K562 (cell line): ENCODE data around the gene GPR26. TPM values are rescaled to one million over a fixed set of nuclear protein-coding genes. Genes with fewer than 3 reads are reported as not detected.

Experiments
- ATAC-seq: fragments of 200-7000 bp; cut with Tn5 transposase; 3 replicates; pipeline ENCODE4 v1.9.1; 2020; ENCODE audit warnings: moderate library complexity
- BruUV-seq: library from RNA; stranded (reverse); fragments of 400-500 nt; replicated peaks from 2 replicates; lab custom pipeline; 2021; lab: Mats Ljungman, UMichigan
- CTCF ChIA-PET: fragments of 300-600 bp; formaldehyde crosslinking; extraction: SDS; loops from one replicate; lab custom pipeline; 2021; ENCODE audit warnings: low intra/inter-chr PET ratio; lab: Yijun Ruan, JAX
- POLR2A ChIA-PET: fragments of 300-600, 350-650 bp; sonication (Branson Sonifier 250); formaldehyde crosslinking; extraction: SDS; loops from one replicate; lab custom pipeline; 2021; ENCODE audit warnings: antibody characterized with exemption, inconsistent platforms; lab: Yijun Ruan, JAX
- DNase-seq, 4 experiments: peaks; one replicate each; pipeline versions ENCODE4 v3.0.0 to v3.0.0-alpha.2; 2011 to 2018; ENCODE audit warnings: low spot score in 3 of 4, mixed read lengths in 3 of 4; ENCODE audit errors: extremely low read depth in 1 of 4
- FAIRE-seq: peaks from 2 replicates; lab custom pipeline; 2011; peaks lifted over from hg19 to GRCh38; lab: Jason Lieb, UNC
- H2AFZ ChIP-seq: 2 replicates; pipeline ENCODE4 v1.6.0; 2011; ENCODE audit warnings: low read depth, low read length, control low read depth, inconsistent platforms
- H3K27ac ChIP-seq: fragments of 200-600 bp; 3 replicates; pipeline ENCODE4 v1.8.0; 2011; ENCODE audit warnings: low read depth, mild to moderate bottlenecking, control low read depth, inconsistent platforms, low read length, moderate library complexity, mixed read lengths; ENCODE audit errors: extremely low read depth
- H3K27me3 ChIP-seq, 2 experiments: fragments of 300-600 bp in 1 of 2; 2 replicates in 1 of 2; 3 replicates in 1 of 2; pipeline versions ENCODE4 v1.6.0 to v1.8.0; 2011; ENCODE audit warnings: inconsistent platforms in 2 of 2, low read length in 2 of 2, mild to moderate bottlenecking in 1 of 2, mixed read lengths in 1 of 2, moderate library complexity in 1 of 2; ENCODE audit not compliant: control insufficient read depth in 2 of 2, insufficient read depth in 2 of 2
- H3K36me3 ChIP-seq: fragments of 300-600 bp; 3 replicates; pipeline ENCODE4 v1.8.0; 2011; ENCODE audit warnings: mild to moderate bottlenecking, low read length, inconsistent platforms; ENCODE audit not compliant: control insufficient read depth, insufficient read depth
- H3K4me1 ChIP-seq, 2 experiments: fragments of 200-600 bp in 1 of 2; replicated peaks in 1 of 2; 2 replicates in 1 of 2; 3 replicates in 1 of 2; pipeline versions ENCODE4 v1.5.1 to v1.8.0; 2011; ENCODE audit warnings: inconsistent platforms in 2 of 2, low read length in 2 of 2, mild to moderate bottlenecking in 1 of 2, mixed read lengths in 1 of 2, moderate library complexity in 1 of 2; ENCODE audit not compliant: control insufficient read depth in 2 of 2, insufficient read depth in 2 of 2
- H3K4me2 ChIP-seq: 2 replicates; pipeline ENCODE4 v1.6.1; 2011; ENCODE audit warnings: low read length, control low read depth, inconsistent platforms, mixed read lengths; ENCODE audit not compliant: insufficient read depth
- H3K4me3 ChIP-seq: fragments of 200-600 bp; sonication (generic), shearing (Covaris generic); 2 replicates; pipeline ENCODE4 v1.5.1; 2016; ENCODE audit warnings: control low read depth, inconsistent platforms
- H3K79me2 ChIP-seq: fragments of 200-600 bp; 3 replicates; pipeline ENCODE4 v1.8.0; 2011; ENCODE audit warnings: low read length, inconsistent platforms; ENCODE audit not compliant: control insufficient read depth, insufficient read depth
- H3K9ac ChIP-seq, 2 experiments: 2 replicates each; pipeline versions ENCODE4 v1.6.0 to v1.6.1; 2011; ENCODE audit warnings: low read depth in 2 of 2, low read length in 2 of 2, control low read depth in 1 of 2, inconsistent platforms in 1 of 2, mild to moderate bottlenecking in 1 of 2, mixed read lengths in 1 of 2; ENCODE audit not compliant: insufficient read depth in 1 of 2
- H3K9me1 ChIP-seq: one replicate; pipeline ENCODE4 v1.6.0; 2011; ENCODE audit warnings: inconsistent platforms, mild to moderate bottlenecking, low read length, moderate library complexity; ENCODE audit not compliant: control insufficient read depth, insufficient read depth
- H3K9me3 ChIP-seq: replicated peaks from 2 replicates; pipeline ENCODE4 v1.5.1; 2011; ENCODE audit warnings: low read depth, low read length, inconsistent platforms; ENCODE audit not compliant: control insufficient read depth, insufficient read depth
- H4K20me1 ChIP-seq: replicated peaks from 2 replicates; pipeline ENCODE4 v1.6.1; 2011; ENCODE audit warnings: low read length, inconsistent platforms, mixed read lengths; ENCODE audit not compliant: control insufficient read depth, insufficient read depth
- ATF6 ChIP-seq: sonication (generic); formaldehyde crosslinking; IDR thresholded peaks from 2 replicates; pipeline ENCODE4 v1.4.0; 2020; ENCODE audit warnings: mild to moderate bottlenecking, missing genetic modification reagents
- CBFA2T2 ChIP-seq: fragments of 450-650 bp; conservative IDR thresholded peaks from 2 replicates; pipeline ENCODE4 v1.6.1; 2017; ENCODE audit warnings: mild to moderate bottlenecking
- E2F1 ChIP-seq: sonication (generic); formaldehyde crosslinking; IDR thresholded peaks from 2 replicates; pipeline ENCODE4 v1.8.1; 2023; ENCODE audit warnings: mild to moderate bottlenecking, missing genetic modification reagents, moderate library complexity
- ETS2 ChIP-seq: IDR thresholded peaks from 2 replicates; pipeline ENCODE4 v1.6.1; 2016; ENCODE audit warnings: borderline replicate concordance, missing genetic modification characterization, mild to moderate bottlenecking, moderate library complexity, missing compliant biosample characterization; ENCODE audit not compliant: poor library complexity, severe bottlenecking
- MXI1 ChIP-seq: IDR thresholded peaks from 2 replicates; pipeline ENCODE4 v1.6.1; 2011; ENCODE audit warnings: low read depth, mild to moderate bottlenecking, improper control_type of control experiment, low read length
- NFE2 ChIP-seq: IDR thresholded peaks from 2 replicates; pipeline ENCODE4 v1.6.1; 2014; ENCODE audit warnings: antibody characterized with exemption, low read depth
- SIN3B ChIP-seq: fragments of 450-650 bp; IDR thresholded peaks from 2 replicates; pipeline ENCODE4 v1.6.1; 2017; ENCODE audit warnings: low read depth, mild to moderate bottlenecking, moderate library complexity
- TOE1 ChIP-seq, 2 experiments: fragments of 450-650 bp in 1 of 2; sonication (generic) in 1 of 2; formaldehyde crosslinking in 1 of 2; IDR thresholded peaks; 2 replicates each; pipeline versions ENCODE4 v1.7.1 to v1.8.0; 2016 to 2022; ENCODE audit warnings: borderline replicate concordance in 2 of 2, mild to moderate bottlenecking in 2 of 2, antibody characterized with exemption in 1 of 2, inconsistent platforms in 1 of 2, low read depth in 1 of 2, missing genetic modification reagents in 1 of 2, moderate library complexity in 1 of 2
- TRIM24 ChIP-seq, 2 experiments: fragments of 450-650 bp; IDR thresholded peaks; 2 replicates each; pipeline ENCODE4 v1.6.1; 2016
- UBTF ChIP-seq, 2 experiments: IDR thresholded peaks; 2 replicates each; pipeline ENCODE4 v1.6.1; 2012; ENCODE audit warnings: improper control_type of control experiment in 2 of 2, low read depth in 2 of 2, low read length in 2 of 2, borderline replicate concordance in 1 of 2
- ZBTB17 ChIP-seq: fragments of 450-650 bp; formaldehyde crosslinking; IDR thresholded peaks from 2 replicates; pipeline ENCODE4 v1.4.0; 2020; ENCODE audit warnings: mild to moderate bottlenecking
- ZFP36 ChIP-seq: fragments of 150-350 bp; IDR thresholded peaks from 2 replicates; pipeline ENCODE4 v1.6.1; 2018; ENCODE audit warnings: low read length, low read depth; ENCODE audit not compliant: partially characterized antibody
- ZNF184 ChIP-seq: sonication (generic); formaldehyde crosslinking; IDR thresholded peaks from 2 replicates; pipeline ENCODE4 v1.5.0; 2020; ENCODE audit warnings: missing genetic modification reagents
- ZNF263 ChIP-seq: sonication (generic); formaldehyde crosslinking; IDR thresholded peaks from 2 replicates; pipeline ENCODE4 v1.8.0; 2022; ENCODE audit warnings: mild to moderate bottlenecking, missing genetic modification reagents, borderline replicate concordance
- WGBS: fragments of 100-300 bp; shearing (Covaris generic); methylation state at CpG from one replicate; pipeline ENCODE4 v1.1.6; 2016; ENCODE audit warnings: low coverage, mixed read lengths; ENCODE audit not compliant: insufficient coverage; ENCODE audit errors: missing lambda C conversion rate; 5-methylcytosine and 5-hydroxymethylcytosine counted together
- in situ Hi-C: fragments of 300-500 bp; cut with MboI; formaldehyde crosslinking; loops from 4 replicates; pipeline ENCODE4 v1.15.0; 2018; ENCODE audit warnings: inconsistent platforms, mixed read lengths
- intact Hi-C: fragments of 100-400 bp; cut with micrococcal nuclease; formaldehyde crosslinking; loops from 2 replicates; pipeline ENCODE4 v1.14.2; 2022
- polyA plus RNA-seq, 8 experiments: library from polyadenylated mRNA; depleted of rRNA in 4 of 8; stranded (reverse) in 5 of 8; unstranded in 3 of 8; fragments of >200 nt; fragmentation: Nextera tagmentation in 2 of 8; fragmentation: Illumina TruSeq in 1 of 8; extraction: Ambion mirVana in 2 of 8; extraction: Trizol in 1 of 8; gene quantifications; 2 replicates each; pipeline versions ENCODE4 v1.2.1 to v1.2.3, GENCODE V29; 2011 to 2014; ENCODE audit warnings: inconsistent platforms in 1 of 8, missing spikeins in 1 of 8
- total RNA-seq, 7 experiments: library from RNA; depleted of rRNA in 6 of 7; stranded (reverse); fragments of >200 nt in 6 of 7; fragmentation: Illumina TruSeq in 2 of 7; extraction: Trizol in 2 of 7; gene quantifications; 2 replicates each; pipeline versions ENCODE4 v1.2.1 to v1.2.3, GENCODE V29; 2011 to 2021; ENCODE audit warnings: low replicate concordance in 1 of 7

Gene GPR26
- total and polyA plus RNA-seq, 9 of the 15 experiments (the other 6 are each of a cell fraction or from before 2014, with no cell fraction given), result not detected

- TF ChIP-seq TOE1 (IDR thresholded peaks at IDR 0.05; ENCODE audit: borderline replicate concordance) (no peak), TOE1 (CRISPR knock-in tag; IDR thresholded peaks at IDR 0.05; ENCODE audit: borderline replicate concordance, low read depth) (no peak), TRIM24 (IDR thresholded peaks at IDR 0.05) (no peak)
- TF ChIP-seq, all 486 proteins: peak for 0
These were observed 44.7 kb upstream of the GPR26 start (continued) for GRCh38 chr10:123621492-123621891.

- Histone ChIP-seq H3K9me3 (no peaks in the 10 kb centered on the region), H3K79me2 (no peaks in the 10 kb centered on the region), H3K9ac (no peak overlapping the region), H4K20me1 (no peaks in the 10 kb centered on the region), H3K9me1 (no peaks in the 10 kb centered on the region), H2AFZ (no peak overlapping the region), H3K4me1 (no peaks in the 10 kb centered on the region), H3K27ac (no peak overlapping the region), H3K27me3 (peaks cover 0 to 5% of the 10 kb centered on the region in 2 experiments; a peak in 1 of 5 replicates), H3K4me2 (no peak overlapping the region), H3K4me3 (no peak overlapping the region), H3K36me3 (no peaks in the 10 kb centered on the region)
- WGBS, result 0% methylated on average over 2 of the region's 2 CpGs
- in situ Hi-C loops, result no loop called here
- intact Hi-C loops, result no loop called here
- no TSS peak for BruUV-seq
- no peak for DNase-seq
- CTCF ChIA-PET, result no interaction called here
- no peak for ATAC-seq
- no peak for FAIRE-seq
- POLR2A ChIA-PET, result no interaction called here
- TF ChIP-seq ZFP36, result no peak
- no peak for TF ChIP-seq NFE2
- no peak for TF ChIP-seq ATF6 (CRISPR knock-in tag)
- TF ChIP-seq ZNF184 (CRISPR knock-in tag), result no peak
- TF ChIP-seq MXI1, result no peak
- TF ChIP-seq CBFA2T2, result no peak
- TF ChIP-seq E2F1 (CRISPR knock-in tag), result no peak
- no peak for TF ChIP-seq SIN3B
- no peak for TF ChIP-seq UBTF (IDR thresholded peaks at IDR 0.05; ENCODE audit: borderline replicate concordance in 1 of 2, low read depth in 2 of 2, low read length in 2 of 2)
- TF ChIP-seq ETS2 (tag), result no peak
- TF ChIP-seq ZBTB17 (CRISPR knock-in tag), result no peak
- TF ChIP-seq ZNF263 (CRISPR knock-in tag), result no peak
These were observed 44.2 kb upstream of the GPR26 start for GRCh38 chr10:123621916-123622315.
